Vagina (tissue), 2 donors: Measurements from ENCODE around the gene GALNTL6. TPM values are rescaled to one million over a fixed set of nuclear protein-coding genes. Genes with fewer than 3 reads are reported as not detected.

Experiments
- DNase-seq, 2 donors: peaks; one replicate each; pipeline ENCODE4 v3.0.0-alpha.2; 2017; ENCODE audit errors: extremely low spot score in 2 of 2
- H3K27ac ChIP-seq: fragments of 200-600 bp; sonication (generic); one replicate; pipeline ENCODE4 v1.5.1; 2019
- H3K27me3 ChIP-seq: fragments of 200-600 bp; sonication (generic); one replicate; pipeline ENCODE4 v1.5.1; 2019
- H3K36me3 ChIP-seq, 2 donors: fragments of 200-600 bp; sonication (generic); one replicate each; pipeline ENCODE4 v1.5.1; 2017 to 2019
- H3K4me1 ChIP-seq: fragments of 200-600 bp; sonication (generic); one replicate; pipeline ENCODE4 v1.5.1; 2019
- H3K4me3 ChIP-seq, 2 donors: fragments of 200-600 bp; sonication (generic); 1 replicate in 1 of 2; 2 replicates in 1 of 2; pipeline ENCODE4 v1.5.1; 2016 to 2019
- H3K9me3 ChIP-seq: fragments of 200-600 bp; sonication (generic); one replicate; pipeline ENCODE4 v1.5.1; 2019
- CTCF ChIP-seq, 3 experiments: fragments of 450-650 bp in 2 of 3; fragments of 200-600 bp in 1 of 3; sonication (generic) in 1 of 3; IDR thresholded peaks; one replicate each; pipeline ENCODE4 v1.5.1; 2017 to 2019; ENCODE audit warnings: antibody characterized with exemption in 3 of 3, mild to moderate bottlenecking in 2 of 3, moderate library complexity in 2 of 3
- POLR2A ChIP-seq, 2 donors: fragments of 450-650 bp; IDR thresholded peaks; one replicate each; pipeline ENCODE4 v1.6.1; 2017; ENCODE audit warnings: antibody characterized with exemption in 2 of 2, mild to moderate bottlenecking in 2 of 2, moderate library complexity in 2 of 2
- POLR2AphosphoS5 ChIP-seq, 2 donors: sonication (generic); formaldehyde crosslinking; IDR thresholded peaks; one replicate each; pipeline ENCODE4 v1.9.0; 2017; ENCODE audit warnings: antibody characterized with exemption in 2 of 2, mild to moderate bottlenecking in 2 of 2, low read depth in 1 of 2; ENCODE audit not compliant: insufficient read depth in 1 of 2
- intact Hi-C: fragments of 100-400 bp; cut with DNase I; formaldehyde crosslinking; loops from one replicate; pipeline ENCODE4 v1.15.1; 2023
- total RNA-seq: library from RNA; depleted of rRNA; stranded (reverse); fragments of >200 nt; gene quantifications from one replicate; pipeline ENCODE4 v1.2.3, GENCODE V29; 2016

GALNTL6 gene
- total RNA-seq, 1 donor from 2014 or later = 0.74 TPM

DNA sequence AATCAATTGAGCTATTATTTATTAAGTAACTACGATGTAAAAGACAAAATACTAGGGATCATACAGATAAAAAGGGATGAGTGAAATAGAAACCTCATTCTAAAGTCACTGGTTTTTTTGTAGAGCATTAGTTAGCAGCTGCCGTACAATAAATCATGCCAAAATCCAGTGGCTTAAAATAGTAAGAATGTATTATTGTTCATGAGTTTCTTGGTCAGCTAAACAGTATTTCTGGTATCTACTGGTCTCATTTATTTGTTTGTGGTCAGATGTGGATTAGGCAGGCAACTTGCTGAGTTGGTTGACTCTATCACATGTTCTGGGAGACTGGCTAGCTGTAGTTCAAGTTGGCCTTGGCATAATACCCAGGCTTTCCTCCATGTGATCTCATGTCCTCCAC, 667.3 kb downstream of the GALNTL6 start:
- intact Hi-C loops = no loop called here
- Histone ChIP-seq H3K9me3 (no peaks in the 10 kb centered on the region), H3K4me1 (no peaks in the 10 kb centered on the region), H3K27ac (no peak overlapping the region), H3K4me3 (no peak overlapping the region), H3K36me3 (no peaks in the 10 kb centered on the region), H3K27me3 (no peaks in the 10 kb centered on the region)
- TF ChIP-seq POLR2AphosphoS5 (IDR thresholded peaks at IDR 0.05; ENCODE audit: insufficient read depth in 1 of 2, low read depth in 1 of 2) (no peak), CTCF (IDR thresholded peaks at IDR 0.05) (no peak), POLR2A (IDR thresholded peaks at IDR 0.05) (no peak)
- no peak for DNase-seq

GRCh38 chr4:172481802-172482508, 668.8 kb downstream of the GALNTL6 start:
- no peak for TF ChIP-seq CTCF (IDR thresholded peaks at IDR 0.05)
- TF ChIP-seq POLR2A (IDR thresholded peaks at IDR 0.05) = no peak
- no peak for TF ChIP-seq POLR2AphosphoS5 (IDR thresholded peaks at IDR 0.05; ENCODE audit: insufficient read depth in 1 of 2, low read depth in 1 of 2)
- no peaks in the 10 kb centered on the region for H3K27me3 ChIP-seq
- DNase-seq = no peak
- H3K4me3 ChIP-seq = no peak overlapping the region
- H3K27ac ChIP-seq = no peak overlapping the region
- no peaks in the 10 kb centered on the region for H3K4me1 ChIP-seq
- H3K36me3 ChIP-seq = no peaks in the 10 kb centered on the region
- H3K9me3 ChIP-seq = no peaks in the 10 kb centered on the region
- intact Hi-C loops = no loop called here

- no peak for DNase-seq
- H3K36me3 ChIP-seq = no peaks in the 10 kb centered on the region
- no peak overlapping the region for H3K27ac ChIP-seq
- no peak overlapping the region for H3K4me3 ChIP-seq
- H3K27me3 ChIP-seq = no peaks in the 10 kb centered on the region
- TF ChIP-seq POLR2AphosphoS5 (IDR thresholded peaks at IDR 0.05; ENCODE audit: insufficient read depth in 1 of 2, low read depth in 1 of 2) (no peak), POLR2A (IDR thresholded peaks at IDR 0.05) (no peak), CTCF (IDR thresholded peaks at IDR 0.05) (no peak)
- no peaks in the 10 kb centered on the region for H3K9me3 ChIP-seq
- intact Hi-C loops = no loop called here
- no peaks in the 10 kb centered on the region for H3K4me1 ChIP-seq
Measured at GRCh38 chr4:172485007-172485406, 671.8 kb downstream of the GALNTL6 start.

DNA sequence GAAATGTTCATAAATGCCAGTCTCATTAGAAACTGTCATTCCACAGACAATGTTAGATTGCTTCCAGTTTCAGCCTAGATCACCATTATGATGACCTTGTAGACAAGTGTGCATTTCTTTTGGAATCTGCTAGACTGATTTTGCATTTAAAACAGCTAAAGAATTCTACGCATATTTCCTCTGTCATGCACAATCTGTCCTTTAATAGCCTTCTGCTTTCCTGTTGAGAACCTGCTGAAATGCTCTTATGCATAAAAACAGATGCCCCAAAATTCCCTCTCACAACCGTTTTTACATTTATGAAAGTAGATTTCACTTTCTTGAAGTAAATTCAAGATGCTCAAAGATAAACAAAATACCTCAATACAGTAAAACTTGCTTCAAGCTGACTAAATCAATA, 673.3 kb downstream of the GALNTL6 start:
- DNase-seq = no peak
- H3K36me3 ChIP-seq = no peaks in the 10 kb centered on the region
- no peak overlapping the region for H3K27ac ChIP-seq
- no peaks in the 10 kb centered on the region for H3K9me3 ChIP-seq
- intact Hi-C loops = no loop called here
- no peak overlapping the region for H3K4me3 ChIP-seq
- H3K4me1 ChIP-seq = no peaks in the 10 kb centered on the region
- TF ChIP-seq CTCF (IDR thresholded peaks at IDR 0.05) = no peak
- no peak for TF ChIP-seq POLR2A (IDR thresholded peaks at IDR 0.05)
- H3K27me3 ChIP-seq = no peaks in the 10 kb centered on the region

DNA sequence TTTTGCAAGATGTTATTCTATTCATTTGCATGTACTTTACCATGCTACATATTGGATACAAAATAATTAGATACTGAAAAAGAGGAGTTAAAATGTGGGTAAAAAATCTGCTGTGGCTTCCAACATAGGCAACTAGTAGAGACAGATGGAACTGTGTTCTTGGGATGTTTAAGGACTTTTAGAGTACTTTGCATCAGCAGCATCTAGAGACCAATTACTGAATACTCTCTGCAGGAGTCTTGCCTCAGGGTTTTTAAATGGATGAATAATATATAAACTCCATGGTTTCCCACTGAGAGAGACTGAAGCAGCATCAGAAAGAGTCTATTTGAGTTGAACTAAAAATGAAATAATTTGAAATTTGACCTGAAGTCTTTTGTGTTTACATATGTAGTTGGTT, 676.7 kb downstream of the GALNTL6 start:
- no peak overlapping the region for H3K4me3 ChIP-seq
- no peaks in the 10 kb centered on the region for H3K36me3 ChIP-seq
- no peak for TF ChIP-seq POLR2AphosphoS5 (IDR thresholded peaks at IDR 0.05; ENCODE audit: insufficient read depth in 1 of 2, low read depth in 1 of 2)
- no peak for TF ChIP-seq POLR2A (IDR thresholded peaks at IDR 0.05)
- no peak for TF ChIP-seq CTCF (IDR thresholded peaks at IDR 0.05)
- no peak overlapping the region for H3K27ac ChIP-seq
- DNase-seq = no peak
- intact Hi-C loops = no loop called here
- H3K27me3 ChIP-seq = no peaks in the 10 kb centered on the region
- H3K9me3 ChIP-seq = no peaks in the 10 kb centered on the region
- H3K4me1 ChIP-seq = no peaks in the 10 kb centered on the region
